HepG2 (cell line): ENCODE results near the gene MIPEP. TPM values are rescaled to one million over a fixed set of nuclear protein-coding genes. Genes with fewer than 3 reads are reported as not detected.

ENCODE experiments used
- polyA plus RNA-seq, 8 experiments: library from polyadenylated mRNA; depleted of rRNA in 3 of 8; stranded (reverse) in 7 of 8; unstranded in 1 of 8; fragments of >200 nt; fragmentation: Illumina TruSeq in 4 of 8; extraction: Trizol in 4 of 8; gene quantifications; 2 replicates each; pipeline versions ENCODE4 v1.2.1 to v1.2.3, GENCODE V29; 2011 to 2016; ENCODE audit warnings: low read depth in 4 of 8, missing spikeins in 1 of 8, mixed read lengths in 1 of 8; ENCODE audit not compliant: insufficient read depth in 1 of 8
- small RNA-seq, 3 experiments: library from RNA; depleted of rRNA; stranded (forward); fragments of <200 nt; gene quantifications; one replicate each; pipeline ENCODE3, GENCODE V24; 2012; ENCODE audit warnings: low read depth in 2 of 3, low replicate concordance in 1 of 3; ENCODE audit not compliant: insufficient read length in 3 of 3, insufficient read depth in 2 of 3
- total RNA-seq, 5 experiments: library from RNA; depleted of rRNA; stranded (reverse); fragments of >200 nt; fragmentation: Illumina TruSeq; extraction: Trizol; gene quantifications; 2 replicates each; pipeline ENCODE4 v1.2.3, GENCODE V29; 2016; ENCODE audit warnings: low read depth in 1 of 5

Gene MIPEP
- total and polyA plus RNA-seq, 2 of the 13 experiments (the other 11 are each of a cell fraction or from before 2014, with no cell fraction given): 9.3 to 24.1 TPM

Small RNA genes lying within 50 kb of the gene (small RNA-seq; reads per million reads assigned to genes)
- 0 reads per million in 3 experiments for gene MTCO3P2

Other genes with a start within 250 kb of the MIPEP start
- not detected in 2 replicates for gene C1QTNF9B, start 8.1 kb upstream of the MIPEP start, total RNA-seq (2016; rRNA removed; fragmentation: Illumina TruSeq; extraction: Trizol)
- not detected in 2 replicates for gene C1QTNF9B, start 8.1 kb upstream of the MIPEP start, polyA plus RNA-seq (2011; rRNA removed)